ENCODE data around the gene MAJIN.

MAJIN gene

GRCh38 chr11:64916775-64917662, 54.9 kb downstream of the MAJIN start, which contains the start of gene ATG2A:
ATG2A (minus strand) TSS chr11:64917209; CDS start chr11:64917135, 74 bp downstream.
- Histone ChIP-seq H3K4me3 (ENCODE audit: insufficient read depth, low read length, poor library complexity, severe bottlenecking) (peak within 1 kb of the TSS; percentile 75), H3K27ac (ENCODE audit: low read depth, low read length) (peak within 1 kb of the TSS; percentile 30), H4K20me1 (ENCODE audit: low read depth, low read length) (no peaks in the 10 kb centered on the region), H3K9ac (ENCODE audit: low read length) (peak within 1 kb of the TSS; percentile 85), H2AFZ (ENCODE audit: low read depth, low read length, severe bottlenecking) (peak within 1 kb of the TSS; percentile 38), H3K27me3 (ENCODE audit: low read length) (no peaks in the 10 kb centered on the region), H3F3A (ENCODE audit: insufficient read depth) (peaks cover 6% of the 10 kb centered on the region), H3K79me2 (ENCODE audit: insufficient read depth, low read length) (peaks cover 10% of the 10 kb centered on the region; the same call in 1 of the 2 replicates), H3K9me2 (replicated peaks; ENCODE audit: insufficient read depth, low read length) (no peaks in the 10 kb centered on the region), H3K9me3 (ENCODE audit: insufficient read depth, low read length) (no peaks in the 10 kb centered on the region), H3K4me2 (ENCODE audit: low read depth, low read length, poor library complexity, severe bottlenecking) (peak within 1 kb of the TSS; percentile 77), H3K36me3 (ENCODE audit: low read length) (no peaks in the 10 kb centered on the region)
- no peak for TF ChIP-seq CTCF (IDR thresholded peaks at IDR 0.05; ENCODE audit: insufficient read depth, low read length, poor library complexity, severe bottlenecking)
- TF ChIP-seq EZH2phosphoT487 (conservative IDR thresholded peaks at IDR 0.05; ENCODE audit: low read length), result no peak

GRCh38 chr11:64916040-64916774, 55.7 kb downstream of the MAJIN start:
- Histone ChIP-seq H3K27ac (ENCODE audit: low read depth, low read length) (peak overlapping the region; percentile 19; the same call in 1 of the 2 replicates), H3F3A (ENCODE audit: insufficient read depth) (peaks cover 6% of the 10 kb centered on the region), H4K20me1 (ENCODE audit: low read depth, low read length) (no peaks in the 10 kb centered on the region), H3K36me3 (ENCODE audit: low read length) (no peaks in the 10 kb centered on the region), H3K9me3 (ENCODE audit: insufficient read depth, low read length) (no peaks in the 10 kb centered on the region), H3K9ac (ENCODE audit: low read length) (peak overlapping the region; percentile 85), H3K9me2 (replicated peaks; ENCODE audit: insufficient read depth, low read length) (no peaks in the 10 kb centered on the region), H3K4me2 (ENCODE audit: low read depth, low read length, poor library complexity, severe bottlenecking) (peak overlapping the region; percentile 77), H3K79me2 (ENCODE audit: insufficient read depth, low read length) (peaks cover 10% of the 10 kb centered on the region; the same call in 1 of the 2 replicates), H2AFZ (ENCODE audit: low read depth, low read length, severe bottlenecking) (peak overlapping the region; percentile 24), H3K27me3 (ENCODE audit: low read length) (no peaks in the 10 kb centered on the region), H3K4me3 (ENCODE audit: insufficient read depth, low read length, poor library complexity, severe bottlenecking) (peak overlapping the region; percentile 75)
- no peak for TF ChIP-seq CTCF (IDR thresholded peaks at IDR 0.05; ENCODE audit: insufficient read depth, low read length, poor library complexity, severe bottlenecking)
- no peak for TF ChIP-seq EZH2phosphoT487 (conservative IDR thresholded peaks at IDR 0.05; ENCODE audit: low read length)

- TF ChIP-seq EZH2phosphoT487 (conservative IDR thresholded peaks at IDR 0.05; ENCODE audit: low read length) (no peak), CTCF (IDR thresholded peaks at IDR 0.05; ENCODE audit: insufficient read depth, low read length, poor library complexity, severe bottlenecking) (no peak)
- H3K9ac ChIP-seq (ENCODE audit: low read length), result peak overlapping the region; percentile 85
- no peak overlapping the region for H3K4me3 ChIP-seq (ENCODE audit: insufficient read depth, low read length, poor library complexity, severe bottlenecking)
These were observed 56.5 kb downstream of the MAJIN start for GRCh38 chr11:64915376-64915887.

More at GRCh38 chr11:64915376-64915887, 56.5 kb downstream of the MAJIN start:
- Histone ChIP-seq H2AFZ (ENCODE audit: low read depth, low read length, severe bottlenecking) (no peak overlapping the region), H3K9me3 (ENCODE audit: insufficient read depth, low read length) (no peaks in the 10 kb centered on the region), H4K20me1 (ENCODE audit: low read depth, low read length) (no peaks in the 10 kb centered on the region), H3K4me2 (ENCODE audit: low read depth, low read length, poor library complexity, severe bottlenecking) (peak overlapping the region; percentile 77), H3K27ac (ENCODE audit: low read depth, low read length) (no peak overlapping the region), H3K79me2 (ENCODE audit: insufficient read depth, low read length) (peaks cover 10% of the 10 kb centered on the region; the same call in 1 of the 2 replicates), H3K9me2 (replicated peaks; ENCODE audit: insufficient read depth, low read length) (no peaks in the 10 kb centered on the region), H3K36me3 (ENCODE audit: low read length) (no peaks in the 10 kb centered on the region), H3K27me3 (ENCODE audit: low read length) (no peaks in the 10 kb centered on the region), H3F3A (ENCODE audit: insufficient read depth) (peaks cover 6% of the 10 kb centered on the region)
